ENCODE data around the gene STXBP6. TPM values are rescaled to one million over a fixed set of nuclear protein-coding genes. Genes with fewer than 3 reads are reported as not detected.

The STXBP6 gene
- total and polyA plus RNA-seq, 2 of the 13 experiments (the other 11 are each of a cell fraction or from before 2014, with no cell fraction given): 35.3 to 42.8 TPM

DNA sequence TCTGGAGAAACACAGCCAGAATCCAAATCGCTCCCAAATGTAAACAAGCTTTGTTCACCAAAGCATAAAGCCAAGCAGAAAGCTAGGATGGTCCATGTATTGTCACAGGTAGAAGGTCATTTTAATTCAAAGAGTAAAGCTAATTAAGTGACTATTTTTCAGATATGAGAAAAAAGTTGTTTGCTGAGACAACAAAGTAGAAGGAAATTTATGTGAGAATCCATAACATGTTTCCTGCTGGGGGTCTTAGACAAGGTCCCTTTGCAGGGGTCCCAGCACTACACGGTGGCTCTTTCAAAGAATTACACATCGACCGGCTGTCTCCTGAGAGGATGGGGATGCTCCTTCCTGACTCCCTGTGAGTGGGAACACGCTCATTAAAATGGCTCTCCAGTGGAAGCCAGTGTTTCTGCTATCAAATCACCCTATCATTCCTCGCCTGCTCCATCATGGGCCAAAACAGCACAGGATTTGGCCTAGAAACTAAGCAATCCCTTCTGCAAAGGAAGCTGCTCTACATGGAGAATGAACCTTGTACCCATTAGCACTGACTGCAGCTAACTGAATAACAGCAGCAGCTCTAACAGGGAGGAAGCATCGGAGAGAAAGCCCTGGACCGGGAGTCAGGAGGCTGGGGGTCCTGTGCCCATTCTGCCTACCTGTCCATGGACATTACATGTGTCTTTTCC, 175.3 kb downstream of the STXBP6 start (continued):
- TF ChIP-seq, protein P1, sequence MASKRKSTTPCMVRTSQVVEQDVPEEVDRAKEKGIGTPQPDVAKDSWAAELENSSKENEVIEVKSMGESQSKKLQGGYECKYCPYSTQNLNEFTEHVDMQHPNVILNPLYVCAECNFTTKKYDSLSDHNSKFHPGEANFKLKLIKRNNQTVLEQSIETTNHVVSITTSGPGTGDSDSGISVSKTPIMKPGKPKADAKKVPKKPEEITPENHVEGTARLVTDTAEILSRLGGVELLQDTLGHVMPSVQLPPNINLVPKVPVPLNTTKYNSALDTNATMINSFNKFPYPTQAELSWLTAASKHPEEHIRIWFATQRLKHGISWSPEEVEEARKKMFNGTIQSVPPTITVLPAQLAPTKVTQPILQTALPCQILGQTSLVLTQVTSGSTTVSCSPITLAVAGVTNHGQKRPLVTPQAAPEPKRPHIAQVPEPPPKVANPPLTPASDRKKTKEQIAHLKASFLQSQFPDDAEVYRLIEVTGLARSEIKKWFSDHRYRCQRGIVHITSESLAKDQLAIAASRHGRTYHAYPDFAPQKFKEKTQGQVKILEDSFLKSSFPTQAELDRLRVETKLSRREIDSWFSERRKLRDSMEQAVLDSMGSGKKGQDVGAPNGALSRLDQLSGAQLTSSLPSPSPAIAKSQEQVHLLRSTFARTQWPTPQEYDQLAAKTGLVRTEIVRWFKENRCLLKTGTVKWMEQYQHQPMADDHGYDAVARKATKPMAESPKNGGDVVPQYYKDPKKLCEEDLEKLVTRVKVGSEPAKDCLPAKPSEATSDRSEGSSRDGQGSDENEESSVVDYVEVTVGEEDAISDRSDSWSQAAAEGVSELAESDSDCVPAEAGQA (IDR thresholded peaks at IDR 0.05; ENCODE audit: low read depth): 0 out of 2 replicates have a peak, but pooled peaks have one; percentile 33
- TF ChIP-seq, protein P1 (CRISPR knock-in tag; IDR thresholded peaks at IDR 0.05; ENCODE audit: borderline replicate concordance): no peak
- TF ChIP-seq, protein P2, sequence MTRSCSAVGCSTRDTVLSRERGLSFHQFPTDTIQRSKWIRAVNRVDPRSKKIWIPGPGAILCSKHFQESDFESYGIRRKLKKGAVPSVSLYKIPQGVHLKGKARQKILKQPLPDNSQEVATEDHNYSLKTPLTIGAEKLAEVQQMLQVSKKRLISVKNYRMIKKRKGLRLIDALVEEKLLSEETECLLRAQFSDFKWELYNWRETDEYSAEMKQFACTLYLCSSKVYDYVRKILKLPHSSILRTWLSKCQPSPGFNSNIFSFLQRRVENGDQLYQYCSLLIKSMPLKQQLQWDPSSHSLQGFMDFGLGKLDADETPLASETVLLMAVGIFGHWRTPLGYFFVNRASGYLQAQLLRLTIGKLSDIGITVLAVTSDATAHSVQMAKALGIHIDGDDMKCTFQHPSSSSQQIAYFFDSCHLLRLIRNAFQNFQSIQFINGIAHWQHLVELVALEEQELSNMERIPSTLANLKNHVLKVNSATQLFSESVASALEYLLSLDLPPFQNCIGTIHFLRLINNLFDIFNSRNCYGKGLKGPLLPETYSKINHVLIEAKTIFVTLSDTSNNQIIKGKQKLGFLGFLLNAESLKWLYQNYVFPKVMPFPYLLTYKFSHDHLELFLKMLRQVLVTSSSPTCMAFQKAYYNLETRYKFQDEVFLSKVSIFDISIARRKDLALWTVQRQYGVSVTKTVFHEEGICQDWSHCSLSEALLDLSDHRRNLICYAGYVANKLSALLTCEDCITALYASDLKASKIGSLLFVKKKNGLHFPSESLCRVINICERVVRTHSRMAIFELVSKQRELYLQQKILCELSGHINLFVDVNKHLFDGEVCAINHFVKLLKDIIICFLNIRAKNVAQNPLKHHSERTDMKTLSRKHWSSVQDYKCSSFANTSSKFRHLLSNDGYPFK (CRISPR knock-in tag; IDR thresholded peaks at IDR 0.05; ENCODE audit: borderline replicate concordance): no peak
- no peak for TF ChIP-seq CHD4 (IDR thresholded peaks at IDR 0.05; ENCODE audit: borderline replicate concordance, low read length)
- no peak for TF ChIP-seq ZC3H13 (CRISPR knock-in tag; IDR thresholded peaks at IDR 0.05)
- TF ChIP-seq ZNF12 (CRISPR knock-in tag; IDR thresholded peaks at IDR 0.05): 0 out of 2 replicates have a peak, but pooled peaks have one; percentile 65
- TF ChIP-seq ZNF816 (CRISPR knock-in tag; IDR thresholded peaks at IDR 0.05; ENCODE audit: borderline replicate concordance): no peak
- no peak for TF ChIP-seq THYN1 (CRISPR knock-in tag; IDR thresholded peaks at IDR 0.05; ENCODE audit: borderline replicate concordance, low read depth)
- TF ChIP-seq HNRNPLL (IDR thresholded peaks at IDR 0.05; ENCODE audit: low read depth, low read length, poor library complexity, severe bottlenecking): no peak
- TF ChIP-seq JUND (CRISPR knock-in tag; IDR thresholded peaks at IDR 0.05): no peak
- TF ChIP-seq STAG1 (CRISPR knock-in tag; IDR thresholded peaks at IDR 0.05): peak; percentile 31; the same call in 1 of the 2 replicates
- no peak for TF ChIP-seq DNMT3B (CRISPR knock-in tag; conservative IDR thresholded peaks at IDR 0.05)
- TF ChIP-seq CBFB (CRISPR knock-in tag; IDR thresholded peaks at IDR 0.05): no peak
- TF ChIP-seq, protein P3, sequence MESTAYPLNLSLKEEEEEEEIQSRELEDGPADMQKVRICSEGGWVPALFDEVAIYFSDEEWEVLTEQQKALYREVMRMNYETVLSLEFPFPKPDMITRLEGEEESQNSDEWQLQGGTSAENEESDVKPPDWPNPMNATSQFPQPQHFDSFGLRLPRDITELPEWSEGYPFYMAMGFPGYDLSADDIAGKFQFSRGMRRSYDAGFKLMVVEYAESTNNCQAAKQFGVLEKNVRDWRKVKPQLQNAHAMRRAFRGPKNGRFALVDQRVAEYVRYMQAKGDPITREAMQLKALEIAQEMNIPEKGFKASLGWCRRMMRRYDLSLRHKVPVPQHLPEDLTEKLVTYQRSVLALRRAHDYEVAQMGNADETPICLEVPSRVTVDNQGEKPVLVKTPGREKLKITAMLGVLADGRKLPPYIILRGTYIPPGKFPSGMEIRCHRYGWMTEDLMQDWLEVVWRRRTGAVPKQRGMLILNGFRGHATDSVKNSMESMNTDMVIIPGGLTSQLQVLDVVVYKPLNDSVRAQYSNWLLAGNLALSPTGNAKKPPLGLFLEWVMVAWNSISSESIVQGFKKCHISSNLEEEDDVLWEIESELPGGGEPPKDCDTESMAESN (CRISPR knock-in tag; conservative IDR thresholded peaks at IDR 0.05): no peak
- TF ChIP-seq, protein P4, sequence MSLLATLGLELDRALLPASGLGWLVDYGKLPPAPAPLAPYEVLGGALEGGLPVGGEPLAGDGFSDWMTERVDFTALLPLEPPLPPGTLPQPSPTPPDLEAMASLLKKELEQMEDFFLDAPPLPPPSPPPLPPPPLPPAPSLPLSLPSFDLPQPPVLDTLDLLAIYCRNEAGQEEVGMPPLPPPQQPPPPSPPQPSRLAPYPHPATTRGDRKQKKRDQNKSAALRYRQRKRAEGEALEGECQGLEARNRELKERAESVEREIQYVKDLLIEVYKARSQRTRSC (CRISPR knock-in tag; IDR thresholded peaks at IDR 0.05; ENCODE audit: low read depth): no peak
- no peak for TF ChIP-seq SMAD9 (CRISPR knock-in tag; IDR thresholded peaks at IDR 0.05)
- TF ChIP-seq BORCS8-MEF2B (CRISPR knock-in tag; IDR thresholded peaks at IDR 0.05): no peak
- no peak; the same call in 1 of the 2 replicates for TF ChIP-seq NFYC (CRISPR knock-in tag; IDR thresholded peaks at IDR 0.05)

Measured in HepG2 (cell line).